ENCODE results near the gene TBCD. TPM values are rescaled to one million over a fixed set of nuclear protein-coding genes. Genes with fewer than 3 reads are reported as not detected.

Gene TBCD
- total RNA-seq, 1 experiment from 2014 or later = 29.6 TPM

- H3F3A ChIP-seq (ENCODE audit: low read length, unreplicated experiment) = no peaks in the 10 kb centered on the region
- no peak overlapping the region for H3K4me3 ChIP-seq (ENCODE audit: low read length)
- no peak overlapping the region for H2AFZ ChIP-seq (ENCODE audit: low read length)
- no peaks in the 10 kb centered on the region for H3K4me1 ChIP-seq (ENCODE audit: insufficient read depth, low read length)
- H3K9me2 ChIP-seq (replicated peaks; ENCODE audit: low read length) = no peaks in the 10 kb centered on the region
- no TSS peak for BruUV-seq (replicated peaks)
- H3K27ac ChIP-seq (ENCODE audit: low read length) = no peak overlapping the region
- H3K4me2 ChIP-seq (ENCODE audit: low read length) = no peak overlapping the region
- H3K27me3 ChIP-seq (ENCODE audit: low read length) = no peaks in the 10 kb centered on the region
- no peak overlapping the region for H3K9ac ChIP-seq (ENCODE audit: low read length)
- no peaks in the 10 kb centered on the region for H3K79me2 ChIP-seq (ENCODE audit: low read length)
- no peak for ATAC-seq
- ChIA-PET CTCF (no interaction called here), POLR2A (ENCODE audit: unreplicated experiment) (no interaction called here)
- no peak for TF ChIP-seq EZH2phosphoT487 (IDR thresholded peaks at IDR 0.05; ENCODE audit: borderline replicate concordance, low read length)
- no peak for TF ChIP-seq EZH2 (IDR thresholded peaks at IDR 0.05; ENCODE audit: low read length, unreplicated experiment)
- TF ChIP-seq CTCF (conservative IDR thresholded peaks at IDR 0.05; ENCODE audit: low read depth, low read length) = no peak
- intact Hi-C loops (cut with micrococcal nuclease) = no loop called here
- no peaks in the 10 kb centered on the region for H4K20me1 ChIP-seq (ENCODE audit: low read length)
- no peaks in the 10 kb centered on the region; the same call in 1 of the 2 replicates for H3K9me3 ChIP-seq (ENCODE audit: low read length)
- no peak for DNase-seq
- H3K36me3 ChIP-seq (ENCODE audit: low read depth, low read length) = peaks cover 22% of the 10 kb centered on the region
Observed at GRCh38 chr17:82948081-82948511, 196.2 kb downstream of the TBCD start.

GRCh38 chr17:82948957-82949356, 197.1 kb downstream of the TBCD start:
- no peak overlapping the region for H3K27ac ChIP-seq (ENCODE audit: low read length)
- H3K9me2 ChIP-seq (replicated peaks; ENCODE audit: low read length) = no peaks in the 10 kb centered on the region
- ATAC-seq (no peak), DNase-seq (no peak)
- ChIA-PET POLR2A (ENCODE audit: unreplicated experiment) (no interaction called here), CTCF (no interaction called here)
- H3K4me2 ChIP-seq (ENCODE audit: low read length) = no peak overlapping the region
- intact Hi-C loops (cut with micrococcal nuclease) = no loop called here
- no peak overlapping the region for H3K9ac ChIP-seq (ENCODE audit: low read length)
- H3K36me3 ChIP-seq (ENCODE audit: low read depth, low read length) = peaks cover 14% of the 10 kb centered on the region
- H3K4me3 ChIP-seq (ENCODE audit: low read length) = no peak overlapping the region
- H3K79me2 ChIP-seq (ENCODE audit: low read length) = no peaks in the 10 kb centered on the region
- TF ChIP-seq EZH2 (IDR thresholded peaks at IDR 0.05; ENCODE audit: low read length, unreplicated experiment) (no peak), CTCF (conservative IDR thresholded peaks at IDR 0.05; ENCODE audit: low read depth, low read length) (no peak), EZH2phosphoT487 (IDR thresholded peaks at IDR 0.05; ENCODE audit: borderline replicate concordance, low read length) (no peak)
- H4K20me1 ChIP-seq (ENCODE audit: low read length) = no peaks in the 10 kb centered on the region
- no TSS peak for BruUV-seq (replicated peaks)
- H3K27me3 ChIP-seq (ENCODE audit: low read length) = no peaks in the 10 kb centered on the region
- H3K9me3 ChIP-seq (ENCODE audit: low read length) = no peaks in the 10 kb centered on the region; the same call in 1 of the 2 replicates
- no peaks in the 10 kb centered on the region for H3K4me1 ChIP-seq (ENCODE audit: insufficient read depth, low read length)
- H3F3A ChIP-seq (ENCODE audit: low read length, unreplicated experiment) = no peaks in the 10 kb centered on the region
- H2AFZ ChIP-seq (ENCODE audit: low read length) = no peak overlapping the region

- H3K4me1 ChIP-seq (ENCODE audit: insufficient read depth, low read length) = no peaks in the 10 kb centered on the region
- no TSS peak for BruUV-seq (replicated peaks)
- ChIA-PET CTCF (no interaction called here), POLR2A (ENCODE audit: unreplicated experiment) (no interaction called here)
- no peaks in the 10 kb centered on the region; the same call in 1 of the 2 replicates for H3K9me3 ChIP-seq (ENCODE audit: low read length)
- peaks cover 10% of the 10 kb centered on the region for H3K36me3 ChIP-seq (ENCODE audit: low read depth, low read length)
- ATAC-seq = no peak
- H2AFZ ChIP-seq (ENCODE audit: low read length) = no peak overlapping the region
- H3K9ac ChIP-seq (ENCODE audit: low read length) = no peak overlapping the region
- no peak overlapping the region for H3K4me3 ChIP-seq (ENCODE audit: low read length)
- H3K27me3 ChIP-seq (ENCODE audit: low read length) = no peaks in the 10 kb centered on the region
- no peak for DNase-seq
- no peak overlapping the region for H3K27ac ChIP-seq (ENCODE audit: low read length)
- intact Hi-C loops (cut with micrococcal nuclease) = no loop called here
- H3K79me2 ChIP-seq (ENCODE audit: low read length) = no peaks in the 10 kb centered on the region
- no peaks in the 10 kb centered on the region for H4K20me1 ChIP-seq (ENCODE audit: low read length)
- no peak overlapping the region for H3K4me2 ChIP-seq (ENCODE audit: low read length)
- H3K9me2 ChIP-seq (replicated peaks; ENCODE audit: low read length) = no peaks in the 10 kb centered on the region
- H3F3A ChIP-seq (ENCODE audit: low read length, unreplicated experiment) = no peaks in the 10 kb centered on the region
- no peak for TF ChIP-seq CTCF (conservative IDR thresholded peaks at IDR 0.05; ENCODE audit: low read depth, low read length)
Observed at GRCh38 chr17:82949361-82949760, 197.5 kb downstream of the TBCD start.
